H1 (cell line): Measurements from ENCODE around the gene MYL7. TPM values are rescaled to one million over a fixed set of nuclear protein-coding genes. Genes with fewer than 3 reads are reported as not detected.
A peak's percentile ranks its signal among the peaks of the same experiment; 100 is the strongest.

Source experiments
- CTCF ChIA-PET: fragments of 300-600 bp; sonication (Branson Sonifier 250); formaldehyde crosslinking; loops from one replicate; lab custom pipeline; 2021; ENCODE audit not compliant: partially characterized antibody; lab: Charles Lee
- POLR2A ChIA-PET: fragments of 300-600 bp; sonication (Branson Sonifier 250); formaldehyde crosslinking; loops from one replicate; lab custom pipeline; 2021; ENCODE audit warnings: inconsistent platforms; ENCODE audit not compliant: partially characterized antibody; lab: Charles Lee
- DNase-seq, 2 experiments: peaks; one replicate each; pipeline versions ENCODE4 v3.0.0 to v3.0.0-alpha.2; 2010 to 2022; ENCODE audit warnings: low spot score in 2 of 2, low read depth in 1 of 2, mixed read lengths in 1 of 2
- FAIRE-seq: peaks from 2 replicates; lab custom pipeline; 2011; peaks lifted over from hg19 to GRCh38; lab: Jason Lieb, UNC
- H2AFZ ChIP-seq: 2 replicates; pipeline ENCODE4 v1.8.1; 2012; ENCODE audit warnings: low read length, inconsistent platforms
- H2AK5ac ChIP-seq: 2 replicates; pipeline ENCODE4 v1.6.1; 2013; ENCODE audit warnings: low read depth, low read length
- H2BK120ac ChIP-seq: replicated peaks from 2 replicates; pipeline ENCODE3; 2013; ENCODE audit warnings: low read depth, low read length, inconsistent platforms
- H2BK12ac ChIP-seq: 2 replicates; pipeline ENCODE4 v1.6.1; 2013; ENCODE audit warnings: low read depth, low read length
- H2BK15ac ChIP-seq: 2 replicates; pipeline ENCODE4 v1.6.1; 2013; ENCODE audit warnings: low read length
- H2BK20ac ChIP-seq: 2 replicates; pipeline ENCODE4 v1.6.1; 2013; ENCODE audit warnings: low read length
- H2BK5ac ChIP-seq: 2 replicates; pipeline ENCODE4 v1.6.1; 2013; ENCODE audit warnings: low read depth, low read length
- H3K14ac ChIP-seq: 2 replicates; pipeline ENCODE4 v1.6.1; 2013; ENCODE audit warnings: inconsistent platforms; ENCODE audit not compliant: insufficient read length
- H3K18ac ChIP-seq: 2 replicates; pipeline ENCODE4 v1.6.1; 2013; ENCODE audit warnings: low read length; ENCODE audit errors: extremely low read depth
- H3K23ac ChIP-seq: 2 replicates; pipeline ENCODE4 v1.6.1; 2013; ENCODE audit warnings: inconsistent platforms; ENCODE audit not compliant: insufficient read length
- H3K23me2 ChIP-seq: 2 replicates; pipeline ENCODE4 v1.6.1; 2013; ENCODE audit warnings: low read depth, low read length
- H3K27ac ChIP-seq: 2 replicates; pipeline ENCODE4 v1.6.1; 2011; ENCODE audit warnings: low read depth, low read length, inconsistent platforms
- H3K27me3 ChIP-seq, 4 experiments: replicated peaks in 1 of 4; 1 replicate in 1 of 4; 2 replicates in 3 of 4; pipeline versions ENCODE4 v1.6.1 to v1.8.1; 2011 to 2013; ENCODE audit warnings: low read length in 3 of 4, mild to moderate bottlenecking in 3 of 4, inconsistent platforms in 2 of 4, mixed read lengths in 2 of 4, moderate library complexity in 1 of 4; ENCODE audit not compliant: control insufficient read depth in 3 of 4, insufficient read depth in 3 of 4; ENCODE audit errors: extremely low read depth in 1 of 4
- H3K36me3 ChIP-seq, 4 experiments: 2 replicates each; pipeline versions ENCODE4 v1.6.1 to v1.8.1; 2011 to 2013; ENCODE audit warnings: mild to moderate bottlenecking in 4 of 4, low read length in 3 of 4, moderate library complexity in 2 of 4, control low read depth in 1 of 4, inconsistent platforms in 1 of 4; ENCODE audit not compliant: insufficient read depth in 4 of 4, control insufficient read depth in 2 of 4
- H3K4ac ChIP-seq: replicated peaks from 2 replicates; pipeline ENCODE3; 2013; ENCODE audit warnings: low read length, low read depth, mixed read lengths, inconsistent platforms; ENCODE audit not compliant: insufficient read length
- H3K4me1 ChIP-seq, 4 experiments: replicated peaks in 1 of 4; 1 replicate in 1 of 4; 2 replicates in 3 of 4; pipeline versions ENCODE4 v1.6.1 to v1.8.1; 2011 to 2013; ENCODE audit warnings: low read length in 3 of 4, inconsistent platforms in 2 of 4, mixed read lengths in 1 of 4; ENCODE audit not compliant: insufficient read depth in 4 of 4, control insufficient read depth in 3 of 4
- H3K4me2 ChIP-seq, 2 experiments: 2 replicates each; pipeline versions ENCODE4 v1.6.1 to v1.8.1; 2011 to 2013; ENCODE audit warnings: low read depth in 2 of 2, low read length in 2 of 2, control low read depth in 1 of 2, inconsistent platforms in 1 of 2, mild to moderate bottlenecking in 1 of 2; ENCODE audit not compliant: insufficient read depth in 1 of 2
- H3K4me3 ChIP-seq, 4 experiments: fragments of 200-600, 300-600 bp in 1 of 4; sonication (generic), shearing (Covaris generic), sonication (Bioruptor Twin) in 1 of 4; 2 replicates each; pipeline versions ENCODE4 v1.5.1 to v1.8.1; 2011 to 2016; ENCODE audit warnings: low read length in 4 of 4, low read depth in 3 of 4, control low read depth in 2 of 4, inconsistent platforms in 2 of 4, mild to moderate bottlenecking in 2 of 4, mixed read lengths in 1 of 4, moderate library complexity in 1 of 4; ENCODE audit not compliant: insufficient read depth in 2 of 4; ENCODE audit errors: extremely low read depth in 1 of 4
- H3K56ac ChIP-seq: replicated peaks from 2 replicates; pipeline ENCODE3; 2013; ENCODE audit warnings: low read depth, mild to moderate bottlenecking, mixed read lengths, low read length, inconsistent platforms; ENCODE audit not compliant: insufficient read length
- H3K79me1 ChIP-seq: 2 replicates; pipeline ENCODE4 v1.6.1; 2013; ENCODE audit warnings: low read depth, low read length, control low read depth
- H3K79me2 ChIP-seq, 2 experiments: 2 replicates each; pipeline versions ENCODE4 v1.6.1 to v1.8.1; 2012 to 2013; ENCODE audit warnings: low read length in 2 of 2, mild to moderate bottlenecking in 2 of 2, inconsistent platforms in 1 of 2; ENCODE audit not compliant: insufficient read depth in 2 of 2, control insufficient read depth in 1 of 2
- H3K9ac ChIP-seq, 4 experiments: replicated peaks in 1 of 4; 1 replicate in 1 of 4; 2 replicates in 3 of 4; pipeline versions ENCODE4 v1.6.1 to v1.8.1; 2011 to 2013; ENCODE audit warnings: low read depth in 3 of 4, low read length in 3 of 4, control low read depth in 2 of 4, mild to moderate bottlenecking in 2 of 4, moderate library complexity in 2 of 4, inconsistent platforms in 1 of 4; ENCODE audit errors: extremely low read depth in 1 of 4
- H3K9me3 ChIP-seq, 2 experiments: 2 replicates each; pipeline versions ENCODE4 v1.6.1 to v1.8.1; 2012 to 2013; ENCODE audit warnings: mild to moderate bottlenecking in 2 of 2, moderate library complexity in 2 of 2, control low read depth in 1 of 2, inconsistent platforms in 1 of 2, low read depth in 1 of 2, low read length in 1 of 2, mixed read lengths in 1 of 2; ENCODE audit not compliant: insufficient read depth in 2 of 2
- H4K20me1 ChIP-seq, 2 experiments: replicated peaks in 1 of 2; 2 replicates each; pipeline versions ENCODE3 to v1.8.1; 2011 to 2013; ENCODE audit warnings: inconsistent platforms in 2 of 2, low read length in 2 of 2, mild to moderate bottlenecking in 1 of 2; ENCODE audit not compliant: insufficient read depth in 2 of 2, control insufficient read depth in 1 of 2
- H4K5ac ChIP-seq: 2 replicates; pipeline ENCODE4 v1.6.1; 2013; ENCODE audit warnings: low read length, low read depth, mixed read lengths, inconsistent platforms; ENCODE audit not compliant: insufficient read length
- H4K8ac ChIP-seq: 2 replicates; pipeline ENCODE4 v1.8.0; 2013; ENCODE audit warnings: mild to moderate bottlenecking, moderate library complexity, low read length, inconsistent platforms; ENCODE audit not compliant: insufficient read depth; ENCODE audit errors: extremely low read depth
- H4K91ac ChIP-seq: replicated peaks from 2 replicates; pipeline ENCODE3; 2013; ENCODE audit warnings: low read length, mixed read lengths, inconsistent platforms; ENCODE audit not compliant: insufficient read length
- CEBPB ChIP-seq: IDR thresholded peaks from 2 replicates; pipeline ENCODE4 v1.6.1; 2012; ENCODE audit warnings: low read depth, low read length
- E2F6 ChIP-seq: IDR thresholded peaks from 2 replicates; pipeline ENCODE4 v1.6.1; 2012; ENCODE audit warnings: inconsistent platforms
- RBBP5 ChIP-seq: IDR thresholded peaks from 2 replicates; pipeline ENCODE4 v1.7.1; 2012; ENCODE audit warnings: low read depth, mild to moderate bottlenecking, inconsistent platforms, low read length, moderate library complexity, borderline replicate concordance
- WGBS, 2 experiments: shearing (Covaris generic) in 1 of 2; methylation state at CpG; one replicate each; pipeline versions ENCODE4 v1.1.6 to v1.1.7; 2013 to 2015; ENCODE audit warnings: low lambda C conversion rate in 2 of 2, mixed read lengths in 2 of 2, inconsistent platforms in 1 of 2, low coverage in 1 of 2, missing lambda C conversion rate in 1 of 2; ENCODE audit not compliant: insufficient replicate concordance in 2 of 2, insufficient coverage in 1 of 2, insufficient read length in 1 of 2; ENCODE audit errors: extremely low coverage in 1 of 2, missing lambda C conversion rate in 1 of 2; 5-methylcytosine and 5-hydroxymethylcytosine counted together
- polyA plus RNA-seq, 7 experiments: library from polyadenylated mRNA; depleted of rRNA in 3 of 7; stranded (reverse) in 5 of 7; unstranded in 2 of 7; fragments of >200 nt in 5 of 7; fragments of 200-250 nt in 2 of 7; gene quantifications; 1 replicate in 5 of 7; 2 replicates in 1 of 7; 4 replicates in 1 of 7; pipeline versions ENCODE4 v1.2.1 to v1.2.3, GENCODE V29; 2011 to 2013; ENCODE audit warnings: missing spikeins in 2 of 7, mixed read lengths in 2 of 7
- total RNA-seq: library from RNA; stranded (reverse); fragmentation: NEBNext Ultra II Directional; extraction: Animal tissue kit (Norgen Biotek cat#: 25700); gene quantifications from 2 replicates; pipeline ENCODE4 v1.2.1, GENCODE V29; 2021
- TF ChIP-seq, protein P1 (sequence below): IDR thresholded peaks from 2 replicates; pipeline ENCODE4 v1.6.1; 2012; ENCODE audit warnings: inconsistent platforms

Gene MYL7
- total and polyA plus RNA-seq, 2 of the 8 experiments (the other 6 are each of a cell fraction or from before 2014, with no cell fraction given), result 3.3 to 3.4 TPM

- H2BK120ac ChIP-seq, result no peak overlapping the region
- no peaks in the 10 kb centered on the region for H3K79me2 ChIP-seq
- no peaks in the 10 kb centered on the region for H3K9me3 ChIP-seq
- no peak overlapping the region for H2AK5ac ChIP-seq
- H3K23ac ChIP-seq, result no peak overlapping the region
- peaks cover 8% of the 10 kb centered on the region; the same call in 1 of the 2 replicates for H3K23me2 ChIP-seq
- H4K8ac ChIP-seq, result peak overlapping the region; percentile 87
- no peaks in the 10 kb centered on the region for H4K20me1 ChIP-seq
- peaks cover 13 to 27% (median 22%) of the 10 kb centered on the region in 4 experiments for H3K27me3 ChIP-seq
- peak overlapping the region; percentile 76; the same call in 1 of the 2 replicates for H2BK5ac ChIP-seq
- FAIRE-seq, result no peak
- no peak overlapping the region for H3K9ac ChIP-seq
- peak overlapping the region; percentile 67 to 89 for H3K4me2 ChIP-seq
- peak overlapping the region; percentile 88 for H3K4ac ChIP-seq
- H2BK20ac ChIP-seq, result 0 out of 2 replicates have a peak overlapping the region, but pooled peaks have one; percentile 21
- H4K91ac ChIP-seq, result peak overlapping the region; percentile 92
- no peak overlapping the region for H3K27ac ChIP-seq
- WGBS, 2 experiments, result 51% methylated on average over 30 of the region's 65 CpGs; no CpG with 5 or more reads in 1 of the 2 experiments
- no peaks in the 10 kb centered on the region for H3K79me1 ChIP-seq
- peak overlapping the region; percentile 12 to 68 (median 33); a peak in 7 of 8 replicates for H3K4me3 ChIP-seq
- H3K18ac ChIP-seq, result peak overlapping the region; percentile 90
- peak overlapping the region; percentile 92; the same call in 1 of the 2 replicates for H2AFZ ChIP-seq
- H3K56ac ChIP-seq, result no peak overlapping the region
- no peaks in the 10 kb centered on the region for H3K36me3 ChIP-seq
- ChIA-PET POLR2A (interaction anchor here (0.9 to 1.8 kb wide), 6 partner anchors 11 to 57 kb away, joined by 3 to 10 read pairs (median 6); partner anchors contain the start of gene POLD2), CTCF (interaction anchor here (0.5 to 3.1 kb wide), 11 partner anchors 12 to 132 kb away, joined by 3 to 21 read pairs (median 4); no protein-coding TSS in a partner anchor)
- H2BK12ac ChIP-seq, result peak overlapping the region; percentile 53; the same call in 1 of the 2 replicates
- H3K4me1 ChIP-seq, result peaks cover 0 to 20% (median 8%) of the 10 kb centered on the region in 4 experiments; a peak in 4 of 7 replicates
- peak overlapping the region; percentile 57 for H4K5ac ChIP-seq
- no peak overlapping the region for H2BK15ac ChIP-seq
- peak; percentile 76 to 92 for DNase-seq
- H3K14ac ChIP-seq, result peak overlapping the region; percentile 96
- TF ChIP-seq CEBPB (no peak), RBBP5 (no peak), E2F6 (peak; percentile 71)
- TF ChIP-seq, protein P1, sequence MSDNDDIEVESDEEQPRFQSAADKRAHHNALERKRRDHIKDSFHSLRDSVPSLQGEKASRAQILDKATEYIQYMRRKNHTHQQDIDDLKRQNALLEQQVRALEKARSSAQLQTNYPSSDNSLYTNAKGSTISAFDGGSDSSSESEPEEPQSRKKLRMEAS, result peak; percentile 85
Measured at GRCh38 chr7:44145969-44146911, 5.1 kb upstream of the MYL7 start.
